ENCODE results near the gene C20orf173.

GRCh38 chr20:35510951-35511735, 18.3 kb downstream of the C20orf173 start:
- TF ChIP-seq ZNF510 (CRISPR knock-in tag; IDR thresholded peaks at IDR 0.05; ENCODE audit: low read depth) (no peak), ZNF790 (CRISPR knock-in tag; IDR thresholded peaks at IDR 0.05; ENCODE audit: borderline replicate concordance) (no peak), ZMAT3 (CRISPR knock-in tag; conservative IDR thresholded peaks at IDR 0.05) (no peak), ZKSCAN1 (IDR thresholded peaks at IDR 0.05; ENCODE audit: low read length) (no peak), ZNF557 (CRISPR knock-in tag; IDR thresholded peaks at IDR 0.05) (no peak), ZSCAN20 (CRISPR knock-in tag; IDR thresholded peaks at IDR 0.05; ENCODE audit: borderline replicate concordance) (no peak), CBX2 (IDR thresholded peaks at IDR 0.05; ENCODE audit: low read depth, low read length) (no peak), CBX2 (CRISPR knock-in tag; IDR thresholded peaks at IDR 0.05; ENCODE audit: low read depth) (no peak), ZNF263 (CRISPR knock-in tag; IDR thresholded peaks at IDR 0.05) (no peak), U2AF2 (IDR thresholded peaks at IDR 0.05; ENCODE audit: low read depth, low read length) (no peak)
- TF ChIP-seq, protein P1, sequence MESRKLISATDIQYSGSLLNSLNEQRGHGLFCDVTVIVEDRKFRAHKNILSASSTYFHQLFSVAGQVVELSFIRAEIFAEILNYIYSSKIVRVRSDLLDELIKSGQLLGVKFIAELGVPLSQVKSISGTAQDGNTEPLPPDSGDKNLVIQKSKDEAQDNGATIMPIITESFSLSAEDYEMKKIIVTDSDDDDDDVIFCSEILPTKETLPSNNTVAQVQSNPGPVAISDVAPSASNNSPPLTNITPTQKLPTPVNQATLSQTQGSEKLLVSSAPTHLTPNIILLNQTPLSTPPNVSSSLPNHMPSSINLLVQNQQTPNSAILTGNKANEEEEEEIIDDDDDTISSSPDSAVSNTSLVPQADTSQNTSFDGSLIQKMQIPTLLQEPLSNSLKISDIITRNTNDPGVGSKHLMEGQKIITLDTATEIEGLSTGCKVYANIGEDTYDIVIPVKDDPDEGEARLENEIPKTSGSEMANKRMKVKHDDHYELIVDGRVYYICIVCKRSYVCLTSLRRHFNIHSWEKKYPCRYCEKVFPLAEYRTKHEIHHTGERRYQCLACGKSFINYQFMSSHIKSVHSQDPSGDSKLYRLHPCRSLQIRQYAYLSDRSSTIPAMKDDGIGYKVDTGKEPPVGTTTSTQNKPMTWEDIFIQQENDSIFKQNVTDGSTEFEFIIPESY (CRISPR knock-in tag; IDR thresholded peaks at IDR 0.05) = no peak
- TF ChIP-seq, protein P2, sequence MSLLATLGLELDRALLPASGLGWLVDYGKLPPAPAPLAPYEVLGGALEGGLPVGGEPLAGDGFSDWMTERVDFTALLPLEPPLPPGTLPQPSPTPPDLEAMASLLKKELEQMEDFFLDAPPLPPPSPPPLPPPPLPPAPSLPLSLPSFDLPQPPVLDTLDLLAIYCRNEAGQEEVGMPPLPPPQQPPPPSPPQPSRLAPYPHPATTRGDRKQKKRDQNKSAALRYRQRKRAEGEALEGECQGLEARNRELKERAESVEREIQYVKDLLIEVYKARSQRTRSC (CRISPR knock-in tag; IDR thresholded peaks at IDR 0.05; ENCODE audit: low read depth) = no peak
